H1 (cell line): Measurements from ENCODE around the gene DYNC2H1. TPM values are rescaled to one million over a fixed set of nuclear protein-coding genes. Genes with fewer than 3 reads are reported as not detected.

Experiments
- CTCF ChIA-PET: fragments of 300-600 bp; sonication (Branson Sonifier 250); formaldehyde crosslinking; loops from one replicate; lab custom pipeline; 2021; ENCODE audit not compliant: partially characterized antibody; lab: Charles Lee
- POLR2A ChIA-PET: fragments of 300-600 bp; sonication (Branson Sonifier 250); formaldehyde crosslinking; loops from one replicate; lab custom pipeline; 2021; ENCODE audit warnings: inconsistent platforms; ENCODE audit not compliant: partially characterized antibody; lab: Charles Lee
- DNase-seq, 2 experiments: peaks; one replicate each; pipeline versions ENCODE4 v3.0.0 to v3.0.0-alpha.2; 2010 to 2022; ENCODE audit warnings: low spot score in 2 of 2, low read depth in 1 of 2, mixed read lengths in 1 of 2
- FAIRE-seq: peaks from 2 replicates; lab custom pipeline; 2011; peaks lifted over from hg19 to GRCh38; lab: Jason Lieb, UNC
- H2AFZ ChIP-seq: 2 replicates; pipeline ENCODE4 v1.8.1; 2012; ENCODE audit warnings: low read length, inconsistent platforms
- H2AK5ac ChIP-seq: 2 replicates; pipeline ENCODE4 v1.6.1; 2013; ENCODE audit warnings: low read depth, low read length
- H2BK120ac ChIP-seq: replicated peaks from 2 replicates; pipeline ENCODE3; 2013; ENCODE audit warnings: low read depth, low read length, inconsistent platforms
- H2BK12ac ChIP-seq: 2 replicates; pipeline ENCODE4 v1.6.1; 2013; ENCODE audit warnings: low read depth, low read length
- H2BK15ac ChIP-seq: 2 replicates; pipeline ENCODE4 v1.6.1; 2013; ENCODE audit warnings: low read length
- H2BK20ac ChIP-seq: 2 replicates; pipeline ENCODE4 v1.6.1; 2013; ENCODE audit warnings: low read length
- H2BK5ac ChIP-seq: 2 replicates; pipeline ENCODE4 v1.6.1; 2013; ENCODE audit warnings: low read depth, low read length
- H3K14ac ChIP-seq: 2 replicates; pipeline ENCODE4 v1.6.1; 2013; ENCODE audit warnings: inconsistent platforms; ENCODE audit not compliant: insufficient read length
- H3K18ac ChIP-seq: 2 replicates; pipeline ENCODE4 v1.6.1; 2013; ENCODE audit warnings: low read length; ENCODE audit errors: extremely low read depth
- H3K23ac ChIP-seq: 2 replicates; pipeline ENCODE4 v1.6.1; 2013; ENCODE audit warnings: inconsistent platforms; ENCODE audit not compliant: insufficient read length
- H3K23me2 ChIP-seq: 2 replicates; pipeline ENCODE4 v1.6.1; 2013; ENCODE audit warnings: low read depth, low read length
- H3K27ac ChIP-seq: 2 replicates; pipeline ENCODE4 v1.6.1; 2011; ENCODE audit warnings: low read depth, low read length, inconsistent platforms
- H3K27me3 ChIP-seq, 4 experiments: replicated peaks in 1 of 4; 1 replicate in 1 of 4; 2 replicates in 3 of 4; pipeline versions ENCODE4 v1.6.1 to v1.8.1; 2011 to 2013; ENCODE audit warnings: low read length in 3 of 4, mild to moderate bottlenecking in 3 of 4, inconsistent platforms in 2 of 4, mixed read lengths in 2 of 4, moderate library complexity in 1 of 4; ENCODE audit not compliant: control insufficient read depth in 3 of 4, insufficient read depth in 3 of 4; ENCODE audit errors: extremely low read depth in 1 of 4
- H3K36me3 ChIP-seq, 4 experiments: 2 replicates each; pipeline versions ENCODE4 v1.6.1 to v1.8.1; 2011 to 2013; ENCODE audit warnings: mild to moderate bottlenecking in 4 of 4, low read length in 3 of 4, moderate library complexity in 2 of 4, control low read depth in 1 of 4, inconsistent platforms in 1 of 4; ENCODE audit not compliant: insufficient read depth in 4 of 4, control insufficient read depth in 2 of 4
- H3K4ac ChIP-seq: replicated peaks from 2 replicates; pipeline ENCODE3; 2013; ENCODE audit warnings: low read length, low read depth, mixed read lengths, inconsistent platforms; ENCODE audit not compliant: insufficient read length
- H3K4me1 ChIP-seq, 4 experiments: replicated peaks in 1 of 4; 1 replicate in 1 of 4; 2 replicates in 3 of 4; pipeline versions ENCODE4 v1.6.1 to v1.8.1; 2011 to 2013; ENCODE audit warnings: low read length in 3 of 4, inconsistent platforms in 2 of 4, mixed read lengths in 1 of 4; ENCODE audit not compliant: insufficient read depth in 4 of 4, control insufficient read depth in 3 of 4
- H3K4me2 ChIP-seq, 2 experiments: 2 replicates each; pipeline versions ENCODE4 v1.6.1 to v1.8.1; 2011 to 2013; ENCODE audit warnings: low read depth in 2 of 2, low read length in 2 of 2, control low read depth in 1 of 2, inconsistent platforms in 1 of 2, mild to moderate bottlenecking in 1 of 2; ENCODE audit not compliant: insufficient read depth in 1 of 2
- H3K4me3 ChIP-seq, 4 experiments: fragments of 200-600, 300-600 bp in 1 of 4; sonication (generic), shearing (Covaris generic), sonication (Bioruptor Twin) in 1 of 4; 2 replicates each; pipeline versions ENCODE4 v1.5.1 to v1.8.1; 2011 to 2016; ENCODE audit warnings: low read length in 4 of 4, low read depth in 3 of 4, control low read depth in 2 of 4, inconsistent platforms in 2 of 4, mild to moderate bottlenecking in 2 of 4, mixed read lengths in 1 of 4, moderate library complexity in 1 of 4; ENCODE audit not compliant: insufficient read depth in 2 of 4; ENCODE audit errors: extremely low read depth in 1 of 4
- H3K56ac ChIP-seq: replicated peaks from 2 replicates; pipeline ENCODE3; 2013; ENCODE audit warnings: low read depth, mild to moderate bottlenecking, mixed read lengths, low read length, inconsistent platforms; ENCODE audit not compliant: insufficient read length
- H3K79me1 ChIP-seq: 2 replicates; pipeline ENCODE4 v1.6.1; 2013; ENCODE audit warnings: low read depth, low read length, control low read depth
- H3K79me2 ChIP-seq, 2 experiments: 2 replicates each; pipeline versions ENCODE4 v1.6.1 to v1.8.1; 2012 to 2013; ENCODE audit warnings: low read length in 2 of 2, mild to moderate bottlenecking in 2 of 2, inconsistent platforms in 1 of 2; ENCODE audit not compliant: insufficient read depth in 2 of 2, control insufficient read depth in 1 of 2
- H3K9ac ChIP-seq, 4 experiments: replicated peaks in 1 of 4; 1 replicate in 1 of 4; 2 replicates in 3 of 4; pipeline versions ENCODE4 v1.6.1 to v1.8.1; 2011 to 2013; ENCODE audit warnings: low read depth in 3 of 4, low read length in 3 of 4, control low read depth in 2 of 4, mild to moderate bottlenecking in 2 of 4, moderate library complexity in 2 of 4, inconsistent platforms in 1 of 4; ENCODE audit errors: extremely low read depth in 1 of 4
- H3K9me3 ChIP-seq, 2 experiments: 2 replicates each; pipeline versions ENCODE4 v1.6.1 to v1.8.1; 2012 to 2013; ENCODE audit warnings: mild to moderate bottlenecking in 2 of 2, moderate library complexity in 2 of 2, control low read depth in 1 of 2, inconsistent platforms in 1 of 2, low read depth in 1 of 2, low read length in 1 of 2, mixed read lengths in 1 of 2; ENCODE audit not compliant: insufficient read depth in 2 of 2
- H4K20me1 ChIP-seq, 2 experiments: replicated peaks in 1 of 2; 2 replicates each; pipeline versions ENCODE3 to v1.8.1; 2011 to 2013; ENCODE audit warnings: inconsistent platforms in 2 of 2, low read length in 2 of 2, mild to moderate bottlenecking in 1 of 2; ENCODE audit not compliant: insufficient read depth in 2 of 2, control insufficient read depth in 1 of 2
- H4K5ac ChIP-seq: 2 replicates; pipeline ENCODE4 v1.6.1; 2013; ENCODE audit warnings: low read length, low read depth, mixed read lengths, inconsistent platforms; ENCODE audit not compliant: insufficient read length
- H4K8ac ChIP-seq: 2 replicates; pipeline ENCODE4 v1.8.0; 2013; ENCODE audit warnings: mild to moderate bottlenecking, moderate library complexity, low read length, inconsistent platforms; ENCODE audit not compliant: insufficient read depth; ENCODE audit errors: extremely low read depth
- H4K91ac ChIP-seq: replicated peaks from 2 replicates; pipeline ENCODE3; 2013; ENCODE audit warnings: low read length, mixed read lengths, inconsistent platforms; ENCODE audit not compliant: insufficient read length
- WGBS, 2 experiments: shearing (Covaris generic) in 1 of 2; methylation state at CpG; one replicate each; pipeline versions ENCODE4 v1.1.6 to v1.1.7; 2013 to 2015; ENCODE audit warnings: low lambda C conversion rate in 2 of 2, mixed read lengths in 2 of 2, inconsistent platforms in 1 of 2, low coverage in 1 of 2, missing lambda C conversion rate in 1 of 2; ENCODE audit not compliant: insufficient replicate concordance in 2 of 2, insufficient coverage in 1 of 2, insufficient read length in 1 of 2; ENCODE audit errors: extremely low coverage in 1 of 2, missing lambda C conversion rate in 1 of 2; 5-methylcytosine and 5-hydroxymethylcytosine counted together
- polyA plus RNA-seq, 7 experiments: library from polyadenylated mRNA; depleted of rRNA in 3 of 7; stranded (reverse) in 5 of 7; unstranded in 2 of 7; fragments of >200 nt in 5 of 7; fragments of 200-250 nt in 2 of 7; gene quantifications; 1 replicate in 5 of 7; 2 replicates in 1 of 7; 4 replicates in 1 of 7; pipeline versions ENCODE4 v1.2.1 to v1.2.3, GENCODE V29; 2011 to 2013; ENCODE audit warnings: missing spikeins in 2 of 7, mixed read lengths in 2 of 7
- total RNA-seq: library from RNA; stranded (reverse); fragmentation: NEBNext Ultra II Directional; extraction: Animal tissue kit (Norgen Biotek cat#: 25700); gene quantifications from 2 replicates; pipeline ENCODE4 v1.2.1, GENCODE V29; 2021
- TF ChIP-seq, protein P1 (sequence below): IDR thresholded peaks from 2 replicates; pipeline ENCODE4 v1.6.1; 2011; ENCODE audit warnings: low read depth, mild to moderate bottlenecking, low read length; ENCODE audit not compliant: insufficient read depth

The DYNC2H1 gene
- total and polyA plus RNA-seq, 2 of the 8 experiments (the other 6 are each of a cell fraction or from before 2014, with no cell fraction given) = 6.2 to 12.0 TPM

DNA sequence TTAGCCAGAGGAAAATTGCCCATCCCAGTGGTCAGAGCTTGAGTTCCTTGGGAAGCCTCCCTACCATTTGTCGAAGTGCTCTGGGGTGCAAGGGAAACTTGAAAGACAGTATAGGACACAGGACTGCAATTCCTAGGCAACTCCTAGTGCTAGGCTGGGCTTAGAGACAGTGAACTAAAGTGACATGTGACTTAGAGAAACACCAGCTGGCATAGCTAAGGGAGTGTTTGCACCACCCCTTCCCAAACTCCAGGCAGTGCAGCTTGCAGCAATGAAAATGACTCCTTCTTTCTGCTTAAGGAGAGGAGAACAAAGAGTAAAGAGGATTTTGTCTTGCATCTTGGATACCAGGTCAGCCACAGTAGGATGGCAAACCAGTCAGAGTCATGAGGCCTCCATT, 388.0 kb downstream of the DYNC2H1 start:
- no peak overlapping the region for H2BK15ac ChIP-seq
- no peaks in the 10 kb centered on the region for H3K36me3 ChIP-seq
- DNase-seq (no peak), FAIRE-seq (no peak)
- no peak overlapping the region for H3K4me2 ChIP-seq
- peaks cover 0 to 6% (median 0%) of the 10 kb centered on the region in 4 experiments; a peak in 2 of 7 replicates for H3K4me1 ChIP-seq
- H3K4ac ChIP-seq = no peak overlapping the region
- no peak overlapping the region for H2AFZ ChIP-seq
- no peak overlapping the region for H3K18ac ChIP-seq
- H2BK5ac ChIP-seq = no peak overlapping the region
- no peaks in the 10 kb centered on the region for H4K20me1 ChIP-seq
- no peak overlapping the region for H4K8ac ChIP-seq
- no peak overlapping the region for H3K4me3 ChIP-seq
- H3K27me3 ChIP-seq = no peaks in the 10 kb centered on the region
- no peak overlapping the region for H2AK5ac ChIP-seq
- WGBS, 2 experiments = 86% methylated on average over 1 of the region's 1 CpG; no CpG with 5 or more reads in 1 of the 2 experiments
- CTCF ChIA-PET = interaction anchor here (0.9 kb wide), 1 partner anchor 10 kb away, joined by 3 read pairs; no protein-coding TSS in a partner anchor
- no peaks in the 10 kb centered on the region for H3K79me1 ChIP-seq
- TF ChIP-seq, protein P1, sequence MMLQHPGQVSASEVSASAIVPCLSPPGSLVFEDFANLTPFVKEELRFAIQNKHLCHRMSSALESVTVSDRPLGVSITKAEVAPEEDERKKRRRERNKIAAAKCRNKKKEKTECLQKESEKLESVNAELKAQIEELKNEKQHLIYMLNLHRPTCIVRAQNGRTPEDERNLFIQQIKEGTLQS = no peak
- peak overlapping the region; percentile 32; the same call in 1 of the 2 replicates for H2BK20ac ChIP-seq
- H4K5ac ChIP-seq = no peak overlapping the region
- H3K14ac ChIP-seq = no peak overlapping the region
- POLR2A ChIA-PET = no interaction called here
- no peak overlapping the region for H3K9ac ChIP-seq
- no peak overlapping the region for H3K56ac ChIP-seq
- H3K23ac ChIP-seq = no peak overlapping the region
- no peak overlapping the region for H2BK12ac ChIP-seq
- no peak overlapping the region for H3K27ac ChIP-seq
- no peak overlapping the region for H4K91ac ChIP-seq
- H3K79me2 ChIP-seq = no peaks in the 10 kb centered on the region
- H3K9me3 ChIP-seq = no peaks in the 10 kb centered on the region
- no peaks in the 10 kb centered on the region for H3K23me2 ChIP-seq
- no peak overlapping the region for H2BK120ac ChIP-seq
